Measurements from ENCODE around the gene ACER2. TPM values are rescaled to one million over a fixed set of nuclear protein-coding genes. Genes with fewer than 3 reads are reported as not detected.
A peak's percentile ranks its signal among the peaks of the same experiment; 100 is the strongest.

The ACER2 gene
- total and polyA plus RNA-seq, 10 of the 15 experiments (the other 5 are each of a cell fraction or from before 2014, with no cell fraction given) = 0.07 to 3.1 (median 2.2) TPM

DNA sequence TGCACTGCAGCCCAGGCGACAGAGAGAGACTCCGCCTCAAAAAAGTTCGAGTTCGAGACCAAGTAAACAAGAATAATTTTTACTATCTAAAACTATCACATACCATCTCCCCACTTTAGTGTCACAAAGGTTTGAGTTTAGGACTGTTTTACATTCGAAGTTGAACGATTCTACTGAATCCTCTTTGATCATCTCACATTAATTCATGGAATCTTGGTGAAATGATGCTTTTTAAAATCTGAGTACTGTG lies 28.1 kb upstream of the ACER2 start:
- no peak for TF ChIP-seq SMARCA5 (IDR thresholded peaks at IDR 0.05)
- TF ChIP-seq EED (IDR thresholded peaks at IDR 0.05; ENCODE audit: low read depth) = no peak
- TF ChIP-seq, protein P1, sequence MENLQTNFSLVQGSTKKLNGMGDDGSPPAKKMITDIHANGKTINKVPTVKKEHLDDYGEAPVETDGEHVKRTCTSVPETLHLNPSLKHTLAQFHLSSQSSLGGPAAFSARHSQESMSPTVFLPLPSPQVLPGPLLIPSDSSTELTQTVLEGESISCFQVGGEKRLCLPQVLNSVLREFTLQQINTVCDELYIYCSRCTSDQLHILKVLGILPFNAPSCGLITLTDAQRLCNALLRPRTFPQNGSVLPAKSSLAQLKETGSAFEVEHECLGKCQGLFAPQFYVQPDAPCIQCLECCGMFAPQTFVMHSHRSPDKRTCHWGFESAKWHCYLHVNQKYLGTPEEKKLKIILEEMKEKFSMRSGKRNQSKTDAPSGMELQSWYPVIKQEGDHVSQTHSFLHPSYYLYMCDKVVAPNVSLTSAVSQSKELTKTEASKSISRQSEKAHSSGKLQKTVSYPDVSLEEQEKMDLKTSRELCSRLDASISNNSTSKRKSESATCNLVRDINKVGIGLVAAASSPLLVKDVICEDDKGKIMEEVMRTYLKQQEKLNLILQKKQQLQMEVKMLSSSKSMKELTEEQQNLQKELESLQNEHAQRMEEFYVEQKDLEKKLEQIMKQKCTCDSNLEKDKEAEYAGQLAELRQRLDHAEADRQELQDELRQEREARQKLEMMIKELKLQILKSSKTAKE (IDR thresholded peaks at IDR 0.05; ENCODE audit: low read depth, poor library complexity, severe bottlenecking) = no peak
- TF ChIP-seq MTA3 (IDR thresholded peaks at IDR 0.05; ENCODE audit: borderline replicate concordance, low read length) = no peak
- no peak for TF ChIP-seq NFXL1 (IDR thresholded peaks at IDR 0.05; ENCODE audit: borderline replicate concordance)
- no peak for TF ChIP-seq CBFB (IDR thresholded peaks at IDR 0.05; ENCODE audit: low read depth)
- TF ChIP-seq BACH1 (IDR thresholded peaks at IDR 0.05; ENCODE audit: borderline replicate concordance) = no peak
- TF ChIP-seq SMC3 (IDR thresholded peaks at IDR 0.05; ENCODE audit: borderline replicate concordance, low read length) = no peak
- ATAC-seq = no peak
- Histone ChIP-seq H3K4me2 (ENCODE audit: control insufficient read depth, insufficient read depth) (peak overlapping the region; percentile 85), H3K4me3 (peak overlapping the region; percentile 84), H3K79me2 (ENCODE audit: control insufficient read depth, insufficient read depth, low read length) (peaks cover 47% of the 10 kb centered on the region), H2AFZ (ENCODE audit: control insufficient read depth, low read depth, low read length) (peak overlapping the region; percentile 86), H3K4me1 (ENCODE audit: control insufficient read depth, insufficient read depth, low read length) (peaks cover 5% of the 10 kb centered on the region), H3K27ac (ENCODE audit: control insufficient read depth, insufficient read depth) (peak overlapping the region; percentile 88), H3K9me3 (replicated peaks; ENCODE audit: control insufficient read depth, insufficient read depth, low read length) (no peaks in the 10 kb centered on the region), H4K20me1 (ENCODE audit: control insufficient read depth, insufficient read depth) (no peaks in the 10 kb centered on the region), H3K36me3 (ENCODE audit: control insufficient read depth in 2 of 2, insufficient read depth in 2 of 2, low read length in 1 of 2) (peaks cover 5 to 22% of the 10 kb centered on the region in 2 experiments), H3K9ac (ENCODE audit: control insufficient read depth, insufficient read depth, low read length) (peak overlapping the region; percentile 97), H3K27me3 (replicated peaks in 1 of 2; ENCODE audit: control insufficient read depth in 2 of 2, insufficient read depth in 2 of 2, low read length in 1 of 2) (no peaks in the 10 kb centered on the region)
- WGBS (ENCODE audit: insufficient coverage, insufficient replicate concordance, low lambda C conversion rate, missing lambda C conversion rate) = 19% methylated on average over 6 of the region's 6 CpGs
- intact Hi-C loops (cut with micrococcal nuclease; ENCODE audit: unreplicated experiment) = loop anchor here (1.0 to 5.0 kb wide), 3 partner anchors 28 to 333 kb away; partner anchors contain the start of gene RRAGA
- no peak for DNase-seq (ENCODE audit: low read depth, low spot score)
- FAIRE-seq = no peak
- SMC1A ChIA-PET (ENCODE audit: uncharacterized antibody, unreplicated experiment) = no interaction called here
- CTCF ChIA-PET = no interaction called here
- POLR2A ChIA-PET = interaction anchor here (0.5 to 1.5 kb wide), 4 partner anchors 74 to 336 kb away, joined by 3 to 5 read pairs (median 4); partner anchors contain the start of gene RRAGA
- TSS peak; percentile 79 for BruUV-seq (replicated peaks)
- RAD21 ChIA-PET (ENCODE audit: unreplicated experiment) = interaction anchor here (1.0 to 1.3 kb wide), 3 partner anchors 61 to 284 kb away, joined by 3 to 5 read pairs (median 3); no protein-coding TSS in a partner anchor
- in situ Hi-C loops (cut with MboI) = no loop called here

All from GM12878 (cell line).